ENCODE results near the gene KLHL29.

The KLHL29 gene

GRCh38 chr2:23420840-23421476 lies 36.0 kb downstream of the KLHL29 start:
- in situ Hi-C loops (cut with HindIII; ENCODE audit: low sequenced_read_pairs), result no loop called here

GRCh38 chr2:23422089-23423061 lies 37.4 kb downstream of the KLHL29 start:
- in situ Hi-C loops (cut with HindIII; ENCODE audit: low sequenced_read_pairs), result no loop called here

DNA sequence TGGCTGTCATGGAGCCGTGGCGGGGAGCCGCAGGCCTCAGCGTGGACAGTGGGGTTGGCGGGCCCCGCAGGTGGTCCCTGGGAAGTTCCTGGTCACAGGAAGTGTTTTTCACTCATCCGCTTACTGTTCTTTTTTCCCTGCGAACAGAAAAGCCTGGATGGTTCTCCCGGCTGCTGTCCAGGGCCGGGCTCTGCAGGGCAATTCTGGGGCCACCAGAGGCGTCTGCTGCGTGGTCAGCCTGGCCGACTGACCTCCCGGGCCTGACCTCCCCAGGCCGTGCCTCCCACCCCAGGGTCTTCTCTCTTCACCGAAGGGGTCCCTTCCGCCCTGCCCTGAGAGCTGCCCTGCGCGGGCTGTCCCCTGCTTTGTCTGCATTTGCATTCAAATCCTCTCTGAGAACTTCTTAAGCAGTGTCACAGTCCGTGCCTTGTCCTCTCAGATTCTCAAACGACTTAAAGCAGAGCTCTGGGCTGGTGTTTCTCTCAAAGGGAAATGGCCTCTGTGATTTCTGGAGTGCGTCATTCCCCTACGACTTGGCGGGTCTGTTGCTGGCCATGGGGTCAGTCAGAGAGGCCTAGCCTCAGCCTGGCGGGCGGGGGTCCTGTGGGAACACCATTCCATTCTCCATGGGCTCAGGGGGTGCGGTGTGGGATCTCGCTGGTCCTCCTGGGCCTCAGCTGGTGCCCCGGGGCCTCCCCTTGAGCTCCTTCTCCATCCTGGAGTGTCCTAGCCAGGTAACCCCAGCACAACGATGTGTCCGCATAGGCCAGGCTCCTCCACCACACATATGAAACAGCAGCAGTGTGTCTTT lies 38.3 kb downstream of the KLHL29 start:
- in situ Hi-C loops (cut with HindIII; ENCODE audit: low sequenced_read_pairs), result no loop called here

GRCh38 chr2:23423873-23424680 lies 39.1 kb downstream of the KLHL29 start:
- in situ Hi-C loops (cut with HindIII; ENCODE audit: low sequenced_read_pairs), result no loop called here

DNA sequence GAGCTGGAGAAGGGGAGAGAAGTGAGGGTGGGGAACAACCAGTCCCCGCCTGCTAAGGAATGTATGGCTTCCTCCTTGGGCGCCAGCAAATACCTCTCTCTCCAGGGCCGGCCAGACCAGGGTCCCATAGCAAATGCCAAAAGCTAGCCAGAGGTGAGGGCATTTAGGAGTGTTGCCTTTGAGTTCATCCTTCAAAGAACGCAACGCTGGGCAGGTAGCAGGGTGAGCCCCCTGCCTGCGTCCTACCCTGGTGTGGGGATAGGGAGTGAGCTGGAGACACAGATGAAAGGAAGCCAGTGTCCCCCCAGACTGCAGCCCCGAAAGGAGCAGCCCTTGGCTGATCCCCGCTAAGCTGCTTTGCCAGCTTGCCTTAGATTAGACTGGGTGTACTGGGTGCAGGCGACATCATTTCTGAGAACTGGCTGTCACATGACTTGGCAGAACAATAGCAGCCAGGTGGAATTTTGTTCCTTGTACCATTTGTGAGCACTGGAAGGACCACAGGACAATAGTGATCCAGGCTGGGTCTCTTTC lies 40.4 kb downstream of the KLHL29 start:
- in situ Hi-C loops (cut with HindIII; ENCODE audit: low sequenced_read_pairs), result no loop called here

DNA sequence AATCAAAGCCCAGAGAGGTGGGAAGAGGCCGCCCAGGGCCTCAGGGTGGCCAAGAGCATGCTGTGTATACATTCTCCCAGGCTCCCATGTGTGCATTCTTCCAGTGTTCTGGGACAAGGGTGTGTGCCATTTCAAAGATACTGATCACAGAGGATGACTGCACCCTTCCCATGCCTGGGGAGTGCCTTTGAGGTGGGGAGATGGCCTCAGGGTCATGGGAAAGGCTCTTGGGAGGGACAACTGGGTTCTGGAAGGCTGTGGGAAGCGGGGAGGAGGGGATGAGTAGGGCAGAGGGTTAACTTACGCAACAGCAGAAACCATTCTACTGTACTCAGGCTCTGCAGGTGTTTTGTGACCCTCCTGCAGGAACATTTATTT lies 40.9 kb downstream of the KLHL29 start:
- in situ Hi-C loops (cut with HindIII; ENCODE audit: low sequenced_read_pairs), result no loop called here

DNA sequence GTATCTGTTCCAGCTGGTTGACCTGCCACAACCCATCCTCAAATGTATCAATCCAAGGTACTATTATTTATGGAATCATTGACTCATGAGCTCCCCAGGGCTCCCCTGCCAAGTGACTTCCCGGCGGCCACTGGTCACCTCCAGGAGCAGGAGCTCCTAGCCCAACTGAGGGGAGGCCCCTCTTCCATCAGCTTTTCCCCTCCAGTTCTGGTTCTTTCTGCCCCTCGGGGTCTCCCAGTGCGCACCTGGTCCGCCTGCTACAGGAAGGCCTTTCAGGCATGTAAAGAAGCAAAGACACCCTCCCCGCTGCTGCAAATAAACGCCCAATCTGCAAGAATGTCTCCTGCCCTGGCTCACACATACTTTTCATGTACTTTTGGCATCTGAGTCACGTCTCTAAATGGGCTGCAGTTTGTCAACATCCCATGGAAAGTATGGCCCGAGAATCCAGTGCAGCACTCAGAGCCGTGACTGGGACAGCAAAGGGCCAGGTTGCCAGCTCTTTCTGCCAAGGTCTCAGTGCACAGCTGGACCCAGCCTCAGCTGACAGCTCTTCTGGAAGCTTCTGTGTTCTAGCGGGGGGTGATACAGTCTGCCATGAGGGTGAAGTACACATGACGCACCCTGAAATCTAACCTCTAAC lies 41.4 kb downstream of the KLHL29 start:
- in situ Hi-C loops (cut with HindIII; ENCODE audit: low sequenced_read_pairs), result no loop called here

DNA sequence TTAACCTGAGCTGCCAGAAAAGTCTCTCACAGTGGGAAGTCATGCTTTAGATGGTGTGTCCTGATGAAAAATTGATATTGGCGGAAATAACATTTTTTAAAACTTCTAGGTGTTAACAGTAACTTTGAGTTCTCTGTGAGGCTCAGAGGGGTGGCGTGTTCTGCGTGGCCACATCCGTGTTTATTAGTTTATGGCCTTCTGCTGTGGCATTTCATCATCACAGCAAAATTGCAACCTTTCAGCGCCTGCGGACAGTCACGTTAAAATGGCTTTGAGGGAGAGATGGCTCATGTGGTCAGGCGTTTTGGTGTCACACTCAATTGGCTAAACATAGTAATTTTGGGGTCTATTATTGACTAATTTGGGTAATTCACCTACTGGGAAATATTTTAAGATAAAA lies 42.4 kb downstream of the KLHL29 start:
- in situ Hi-C loops (cut with HindIII; ENCODE audit: low sequenced_read_pairs), result no loop called here

DNA sequence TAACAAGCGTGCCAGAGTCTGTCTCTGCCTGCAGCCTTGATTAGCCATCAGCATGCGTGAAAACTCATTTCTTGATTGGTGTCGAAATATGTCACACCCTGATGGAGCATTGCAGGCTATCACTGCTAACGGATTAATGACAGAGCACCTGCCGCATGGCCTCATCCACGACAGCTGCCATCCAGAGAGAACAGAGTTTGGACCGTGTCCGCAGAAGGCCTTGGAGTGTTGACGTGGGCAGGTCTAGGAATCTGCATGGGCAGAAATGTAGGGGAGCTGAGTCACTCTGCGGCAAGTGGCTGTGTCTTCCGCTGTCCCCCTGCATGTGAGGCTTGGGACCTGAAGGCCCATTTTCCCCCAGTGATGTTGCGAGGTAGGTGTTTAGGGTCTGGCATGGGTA lies 43.0 kb downstream of the KLHL29 start:
- in situ Hi-C loops (cut with HindIII; ENCODE audit: low sequenced_read_pairs), result no loop called here

DNA sequence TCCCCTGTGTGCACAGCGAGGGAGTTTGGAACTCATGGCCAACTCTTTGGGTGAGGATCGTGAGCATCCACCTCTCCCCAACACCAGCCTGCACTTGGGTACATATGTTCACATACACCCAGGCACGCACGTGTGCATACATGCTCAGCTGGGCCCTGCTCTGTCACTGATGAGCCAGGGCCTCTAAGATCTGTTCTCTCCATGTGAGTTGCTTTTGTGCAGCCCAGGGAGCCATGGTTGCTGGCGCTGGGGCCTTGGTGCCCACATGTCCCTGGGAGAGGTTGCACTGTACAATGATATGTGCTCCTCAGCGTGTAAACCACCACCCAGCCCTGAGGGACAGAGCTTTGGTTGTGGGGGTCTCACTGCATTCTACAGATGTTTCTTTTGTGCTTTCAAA lies 44.1 kb downstream of the KLHL29 start:
- in situ Hi-C loops (cut with HindIII; ENCODE audit: low sequenced_read_pairs), result no loop called here

- in situ Hi-C loops (cut with HindIII; ENCODE audit: low sequenced_read_pairs), result no loop called here
Observed at GRCh38 chr2:23430263-23430662, 45.3 kb downstream of the KLHL29 start.

DNA sequence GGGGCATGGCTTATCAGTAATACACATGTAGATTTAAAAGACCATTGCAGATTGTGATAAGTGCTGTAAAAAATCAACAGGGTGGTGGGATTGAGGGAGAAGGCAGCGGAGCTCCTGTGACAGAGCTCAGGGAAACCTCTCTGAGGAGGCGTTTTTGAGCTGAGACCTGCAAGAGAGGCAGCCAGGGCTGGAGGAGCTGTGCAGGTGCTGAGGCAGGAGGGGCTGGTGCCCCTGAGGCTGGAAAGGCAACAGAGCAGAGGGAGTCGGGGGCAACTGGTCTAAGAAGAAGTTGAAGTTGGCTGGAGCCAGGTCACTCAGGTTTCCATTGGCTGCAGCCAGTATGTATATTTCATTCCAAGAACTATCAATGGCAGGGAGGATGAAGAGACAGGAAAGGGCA lies 47.6 kb downstream of the KLHL29 start:
- in situ Hi-C loops (cut with HindIII; ENCODE audit: low sequenced_read_pairs), result no loop called here

GRCh38 chr2:23433282-23433681 lies 48.3 kb downstream of the KLHL29 start:
- in situ Hi-C loops (cut with HindIII; ENCODE audit: low sequenced_read_pairs), result no loop called here

DNA sequence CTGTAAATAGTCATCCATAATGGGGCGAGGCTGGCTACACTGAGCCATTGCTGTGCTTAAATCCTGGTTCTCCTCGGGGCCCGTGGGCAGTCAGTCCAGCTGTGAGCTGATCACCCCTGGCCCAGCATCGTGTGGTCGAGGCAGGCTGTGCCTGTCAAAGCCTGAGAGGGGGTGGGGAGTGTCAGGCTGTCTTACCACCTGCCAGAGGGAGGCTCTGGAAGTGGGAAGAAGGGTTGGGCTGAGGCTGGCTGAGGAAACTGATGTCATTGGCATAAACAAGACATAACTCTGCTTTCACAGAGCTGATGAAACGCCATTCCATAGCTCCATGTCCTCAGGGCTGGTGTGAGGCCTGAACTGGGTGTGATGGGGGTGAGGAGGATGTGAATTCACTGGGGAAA lies 49.7 kb downstream of the KLHL29 start:
- in situ Hi-C loops (cut with HindIII; ENCODE audit: low sequenced_read_pairs), result no loop called here

DNA sequence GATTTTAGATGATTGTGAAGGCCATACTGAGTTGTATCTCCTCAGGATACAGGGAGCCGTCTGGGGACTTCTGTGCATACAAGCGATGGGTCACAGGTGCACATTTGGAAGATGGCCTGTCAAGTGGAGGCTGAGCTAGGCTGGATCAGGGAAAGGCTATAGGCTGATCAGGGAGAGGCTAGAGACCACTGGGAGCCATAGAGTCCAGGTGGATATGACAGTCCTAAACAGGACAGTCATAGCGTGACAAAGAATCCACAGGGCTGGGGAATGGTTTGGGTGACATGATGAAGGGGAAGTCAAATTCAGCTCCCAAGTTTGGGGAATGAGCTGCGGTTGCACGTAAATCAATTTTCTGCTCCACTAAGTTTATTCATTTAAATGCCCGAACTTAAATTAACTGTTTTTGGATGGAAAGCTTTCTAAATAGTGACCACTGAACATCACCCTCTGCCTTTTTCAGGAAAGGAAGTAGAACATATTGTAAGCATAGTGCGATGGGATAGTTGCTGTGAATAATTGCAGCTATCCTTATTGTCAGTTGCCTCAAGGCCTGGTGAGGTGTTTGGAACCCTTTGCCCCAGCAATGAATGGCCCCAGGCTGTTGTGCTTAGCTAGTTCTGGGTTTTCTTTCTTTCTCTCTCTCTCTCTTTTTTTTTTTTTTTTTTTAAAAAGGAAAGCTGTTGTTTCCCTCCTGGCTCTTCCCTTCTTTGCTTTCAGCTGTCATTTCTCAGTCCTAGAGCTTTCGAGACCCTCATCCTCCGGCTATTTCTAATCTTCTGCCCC lies 50.5 kb downstream of the KLHL29 start:
- in situ Hi-C loops (cut with HindIII; ENCODE audit: low sequenced_read_pairs), result no loop called here

GRCh38 chr2:23436346-23437098 lies 51.5 kb downstream of the KLHL29 start:
- in situ Hi-C loops (cut with HindIII; ENCODE audit: low sequenced_read_pairs), result no loop called here

- in situ Hi-C loops (cut with HindIII; ENCODE audit: low sequenced_read_pairs), result no loop called here
Observed at GRCh38 chr2:23441414-23441813, 56.4 kb downstream of the KLHL29 start.

GRCh38 chr2:23445450-23445868 lies 60.5 kb downstream of the KLHL29 start:
- in situ Hi-C loops (cut with HindIII; ENCODE audit: low sequenced_read_pairs), result no loop called here
